Duodenal mucosa (tissue), 2 donors: Measurements from ENCODE around the gene PFKFB3.
"Not testable (repeated sequence)": the region's sequence is repeated elsewhere in the genome, so short reads cannot be mapped to it uniquely, and the experiment has no call there.

Experiments
- H3K27ac ChIP-seq: one replicate; pipeline ENCODE4 v1.7.0; 2013; ENCODE audit warnings: low read depth, low read length
- H3K27me3 ChIP-seq, 2 donors: one replicate each; pipeline ENCODE4 v1.7.0; 2013; ENCODE audit warnings: low read length in 2 of 2, control low read depth in 1 of 2; ENCODE audit not compliant: insufficient read depth in 2 of 2, control insufficient read depth in 1 of 2
- H3K36me3 ChIP-seq, 2 donors: one replicate each; pipeline ENCODE4 v1.7.0; 2013; ENCODE audit warnings: low read length in 2 of 2, control low read depth in 1 of 2; ENCODE audit not compliant: insufficient read depth in 2 of 2, control insufficient read depth in 1 of 2
- H3K4me1 ChIP-seq, 2 donors: one replicate each; pipeline ENCODE4 v1.7.0; 2013; ENCODE audit warnings: low read length in 2 of 2, control low read depth in 1 of 2; ENCODE audit not compliant: insufficient read depth in 2 of 2, control insufficient read depth in 1 of 2
- H3K4me3 ChIP-seq, 2 donors: one replicate each; pipeline ENCODE4 v1.7.0; 2013; ENCODE audit warnings: low read length in 2 of 2, low read depth in 1 of 2
- H3K9ac ChIP-seq, 2 donors: one replicate each; pipeline ENCODE4 v1.7.0; 2013; ENCODE audit warnings: low read length in 2 of 2, low read depth in 1 of 2
- H3K9me3 ChIP-seq, 2 donors: one replicate each; pipeline ENCODE4 v1.7.0; 2013; ENCODE audit warnings: low read length in 2 of 2, control low read depth in 1 of 2; ENCODE audit not compliant: control insufficient read depth in 1 of 2

Gene PFKFB3

DNA sequence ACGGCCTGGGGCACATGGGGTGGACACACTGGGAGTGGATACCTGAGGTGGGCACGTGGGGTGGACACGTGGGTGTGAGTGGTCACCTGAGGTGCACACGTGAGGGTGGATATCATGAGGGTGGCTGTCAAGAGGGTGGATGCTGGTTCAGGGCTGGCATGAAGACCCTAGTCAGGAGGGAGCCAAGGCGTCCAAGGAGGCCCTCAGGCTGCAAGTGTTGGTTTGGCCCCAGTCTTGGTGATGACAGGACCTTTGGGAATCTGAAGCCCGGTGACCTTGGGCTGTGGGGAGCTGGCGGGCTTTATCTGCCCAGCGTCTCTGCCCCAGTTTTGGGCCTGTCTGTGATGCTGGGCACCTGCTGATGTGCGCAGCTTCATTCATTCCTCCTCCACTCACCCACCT, 24.9 kb upstream of the PFKFB3 start:
- no peak overlapping the region for H3K9ac ChIP-seq
- H3K4me1 ChIP-seq = peaks cover 6 to 8% of the 10 kb centered on the region in 2 donors
- no peak overlapping the region for H3K27ac ChIP-seq
- no peaks in the 10 kb centered on the region for H3K27me3 ChIP-seq
- no peaks in the 10 kb centered on the region for H3K9me3 ChIP-seq
- H3K4me3 ChIP-seq = no peak overlapping the region
- H3K36me3 ChIP-seq = peaks cover 0 to 3% of the 10 kb centered on the region in 2 donors

- H3K36me3 ChIP-seq = peaks cover 0 to 3% of the 10 kb centered on the region in 2 donors
- peaks cover under 1 to 6% of the 10 kb centered on the region in 2 donors for H3K4me1 ChIP-seq
- no peak overlapping the region for H3K27ac ChIP-seq
- no peak overlapping the region for H3K4me3 ChIP-seq
- no peaks in the 10 kb centered on the region for H3K27me3 ChIP-seq
- no peaks in the 10 kb centered on the region for H3K9me3 ChIP-seq
- H3K9ac ChIP-seq = no peak overlapping the region
Observed at GRCh38 chr10:6178581-6178980, 24.2 kb upstream of the PFKFB3 start.

GRCh38 chr10:6179078-6179477, 23.7 kb upstream of the PFKFB3 start:
- no peaks in the 10 kb centered on the region for H3K27me3 ChIP-seq
- no peak overlapping the region for H3K9ac ChIP-seq
- H3K4me1 ChIP-seq = peaks cover 0 to 6% of the 10 kb centered on the region in 2 donors
- no peak overlapping the region for H3K27ac ChIP-seq
- no peaks in the 10 kb centered on the region for H3K9me3 ChIP-seq
- peaks cover 0 to 3% of the 10 kb centered on the region in 2 donors for H3K36me3 ChIP-seq
- H3K4me3 ChIP-seq = no peak overlapping the region

GRCh38 chr10:6180480-6181110, 22.1 kb upstream of the PFKFB3 start:
- H3K4me3 ChIP-seq = no peak overlapping the region
- peaks cover 0 to 3% of the 10 kb centered on the region in 2 donors for H3K36me3 ChIP-seq
- H3K4me1 ChIP-seq = peaks cover 0 to 6% of the 10 kb centered on the region in 2 donors
- no peaks in the 10 kb centered on the region for H3K27me3 ChIP-seq
- H3K9ac ChIP-seq = no peak overlapping the region
- H3K9me3 ChIP-seq = no peaks in the 10 kb centered on the region
- no peak overlapping the region for H3K27ac ChIP-seq

DNA sequence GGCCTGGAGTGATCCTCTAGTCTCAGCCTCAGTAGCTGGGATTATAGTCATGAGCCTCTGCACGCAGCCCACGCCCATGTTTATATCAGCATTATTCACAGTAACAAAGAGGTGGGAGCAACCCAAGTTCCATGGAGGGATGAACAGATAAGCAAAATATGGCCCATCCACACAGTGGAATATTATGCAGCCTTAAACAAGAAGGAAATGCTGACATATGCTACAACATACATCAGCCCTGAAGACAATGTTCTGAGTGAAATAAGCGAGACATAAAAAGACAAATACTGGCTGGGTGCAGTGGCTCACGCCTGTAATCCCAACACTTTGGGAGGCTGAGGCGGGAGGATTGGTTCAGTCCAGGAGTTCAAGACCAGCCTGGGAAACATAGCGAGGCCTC, 21.5 kb upstream of the PFKFB3 start:
- no peaks in the 10 kb centered on the region for H3K9me3 ChIP-seq
- H3K36me3 ChIP-seq = no peaks in the 10 kb centered on the region
- H3K9ac ChIP-seq = no peak overlapping the region
- H3K27me3 ChIP-seq = no peaks in the 10 kb centered on the region
- no peak overlapping the region for H3K27ac ChIP-seq
- H3K4me3 ChIP-seq = no peak overlapping the region
- peaks cover 0 to 6% of the 10 kb centered on the region in 2 donors for H3K4me1 ChIP-seq

GRCh38 chr10:6182454-6183098, 20.2 kb upstream of the PFKFB3 start:
- Histone ChIP-seq H3K27me3 (no peaks in the 10 kb centered on the region), H3K4me3 (no peak overlapping the region), H3K9ac (no peak overlapping the region), H3K4me1 (peaks cover 0 to 6% of the 10 kb centered on the region in 2 donors), H3K36me3 (no peaks in the 10 kb centered on the region), H3K27ac (no peak overlapping the region), H3K9me3 (no peaks in the 10 kb centered on the region)

GRCh38 chr10:6185039-6185716, 17.6 kb upstream of the PFKFB3 start:
- no peak overlapping the region for H3K4me3 ChIP-seq
- no peak overlapping the region for H3K27ac ChIP-seq
- no peaks in the 10 kb centered on the region for H3K9me3 ChIP-seq
- no peaks in the 10 kb centered on the region for H3K27me3 ChIP-seq
- H3K4me1 ChIP-seq = peaks cover 0 to 6% of the 10 kb centered on the region in 2 donors
- no peaks in the 10 kb centered on the region for H3K36me3 ChIP-seq
- H3K9ac ChIP-seq = no peak overlapping the region

DNA sequence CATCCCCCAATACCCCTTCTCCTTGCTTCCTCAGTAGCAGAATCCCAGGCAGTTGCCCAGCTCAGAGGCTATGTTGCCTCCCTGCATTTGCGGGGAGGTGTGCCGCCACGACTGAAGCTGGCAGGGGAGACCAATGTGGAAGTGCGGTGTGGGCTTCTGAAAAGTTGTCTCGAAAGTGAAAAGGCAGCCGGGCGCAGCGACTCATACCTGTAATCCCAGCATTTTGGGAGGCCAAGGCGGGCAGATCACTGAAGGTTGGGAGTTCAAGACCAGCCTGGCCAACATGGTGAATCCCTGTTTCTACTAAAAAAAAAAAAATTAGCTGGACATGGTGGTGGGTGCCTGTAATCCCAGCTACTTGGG, 15.9 kb upstream of the PFKFB3 start:
- Histone ChIP-seq H3K36me3 (no peaks in the 10 kb centered on the region), H3K4me3 (no peak overlapping the region), H3K4me1 (peaks cover 0 to 6% of the 10 kb centered on the region in 2 donors), H3K9ac (no peak overlapping the region), H3K9me3 (no peaks in the 10 kb centered on the region), H3K27ac (no peak overlapping the region), H3K27me3 (no peaks in the 10 kb centered on the region)

DNA sequence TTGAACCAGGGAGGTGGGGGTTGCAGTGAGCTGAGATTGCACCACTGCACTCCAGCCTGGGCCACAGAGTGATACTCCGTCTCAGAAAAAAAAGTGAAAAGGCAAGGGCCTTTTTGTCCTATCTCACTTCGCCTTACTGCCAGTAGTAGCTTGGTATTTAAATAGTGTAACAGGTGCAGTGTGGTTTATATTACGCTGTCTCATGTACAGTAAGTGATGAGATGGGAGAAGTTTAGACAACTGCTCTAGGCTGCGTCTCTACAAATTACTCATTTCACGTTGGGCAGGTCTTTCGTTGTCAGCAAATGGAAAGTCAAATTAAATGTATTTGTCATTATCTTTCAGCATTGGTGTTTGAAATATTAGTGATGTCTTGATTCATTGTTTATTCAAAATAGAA, 15.5 kb upstream of the PFKFB3 start:
- no peaks in the 10 kb centered on the region for H3K27me3 ChIP-seq
- H3K9ac ChIP-seq = no peak overlapping the region
- H3K27ac ChIP-seq = no peak overlapping the region
- no peaks in the 10 kb centered on the region for H3K9me3 ChIP-seq
- H3K4me3 ChIP-seq = no peak overlapping the region
- no peaks in the 10 kb centered on the region for H3K36me3 ChIP-seq
- H3K4me1 ChIP-seq = peaks cover 0 to 4% of the 10 kb centered on the region in 2 donors

DNA sequence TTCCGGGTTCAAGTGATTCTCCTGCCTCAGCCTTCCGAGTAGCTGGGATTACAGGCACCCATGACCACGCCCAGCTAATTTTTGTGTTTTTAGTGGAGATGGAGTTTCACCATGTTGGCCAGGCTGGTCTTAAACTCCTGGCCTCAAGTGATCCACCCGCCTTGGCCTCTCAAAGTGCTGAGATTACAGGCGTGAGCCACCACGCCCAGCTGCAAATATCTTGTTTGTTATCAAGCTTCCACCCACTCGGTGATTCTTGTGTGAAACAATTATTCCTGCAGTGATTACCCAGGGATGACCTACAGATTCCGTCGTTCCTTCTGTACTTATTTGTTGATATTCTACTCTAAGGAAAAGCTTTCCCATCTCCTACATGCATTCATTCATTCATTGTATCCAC, 12.7 kb upstream of the PFKFB3 start:
- H3K4me1 ChIP-seq, H3K27ac ChIP-seq, H3K4me3 ChIP-seq, H3K9ac ChIP-seq, H3K9me3 ChIP-seq, H3K27me3 ChIP-seq, H3K36me3 ChIP-seq: not testable (repeated sequence)
